OCI-LY3 (cell line): Measurements from ENCODE around the gene ACTR8.

ENCODE experiments used
- H2AFZ ChIP-seq: fragments of 200-600, 300-600 bp; shearing (Covaris generic); 2 replicates; pipeline ENCODE4 v1.6.0; 2014; ENCODE audit warnings: antibody characterized with exemption, low read depth, low read length
- H3K27ac ChIP-seq: fragments of 200-600, 300-600 bp; sonication (generic); 2 replicates; pipeline ENCODE4 v1.5.1; 2014; ENCODE audit warnings: mild to moderate bottlenecking, low read length, moderate library complexity, mixed read lengths
- H3K27me3 ChIP-seq: fragments of 200-600, 300-600 bp; sonication (generic); 2 replicates; pipeline ENCODE4 v1.6.1; 2014; ENCODE audit warnings: low read depth, low read length, mixed read lengths
- H3K36me3 ChIP-seq: fragments of 200-600, 300-600 bp; sonication (generic); replicated peaks from 2 replicates; pipeline ENCODE3; 2014; ENCODE audit warnings: low read depth, low read length, mixed read lengths
- H3K4me1 ChIP-seq: fragments of 300-600, 200-600 bp; sonication (generic); 2 replicates; pipeline ENCODE4 v1.6.1; 2014; ENCODE audit warnings: low read length, mixed read lengths
- H3K4me2 ChIP-seq: fragments of 200-600, 300-600 bp; sonication (generic); 2 replicates; pipeline ENCODE4 v1.6.1; 2014; ENCODE audit warnings: low read length, mixed read lengths
- H3K4me3 ChIP-seq: fragments of 300-600, 200-600 bp; sonication (generic); 2 replicates; pipeline ENCODE4 v1.5.1; 2014; ENCODE audit warnings: antibody characterized with exemption, mild to moderate bottlenecking, low read length, moderate library complexity
- H3K79me2 ChIP-seq: fragments of 300-600, 200-600 bp; shearing (Covaris generic); 2 replicates; pipeline ENCODE4 v1.6.1; 2014; ENCODE audit warnings: mild to moderate bottlenecking, low read length, mixed read lengths
- H3K9ac ChIP-seq: fragments of 300-600, 200-600 bp; shearing (Covaris generic); 2 replicates; pipeline ENCODE4 v1.6.0; 2014; ENCODE audit warnings: mild to moderate bottlenecking, low read length, moderate library complexity
- H3K9me3 ChIP-seq: fragments of 200-600, 300-600 bp; shearing (Covaris generic); 2 replicates; pipeline ENCODE4 v1.6.1; 2014; ENCODE audit warnings: low read length, mixed read lengths; ENCODE audit not compliant: insufficient read depth
- H4K20me1 ChIP-seq: fragments of 200-600, 300-600 bp; sonication (generic); 2 replicates; pipeline ENCODE4 v1.6.1; 2016; ENCODE audit warnings: low read length, mixed read lengths; ENCODE audit not compliant: insufficient read depth
- CTCF ChIP-seq: fragments of 200-600, 300-600 bp; sonication (generic); IDR thresholded peaks from 2 replicates; pipeline ENCODE4 v1.5.1; 2014; ENCODE audit warnings: antibody characterized with exemption, low read length, low read depth
- EZH2phosphoT487 ChIP-seq: fragments of 200-600 bp; shearing (Covaris generic); IDR thresholded peaks from 2 replicates; pipeline ENCODE4 v1.6.1; 2018; ENCODE audit warnings: antibody characterized with exemption, mixed run types, low read depth

The ACTR8 gene

DNA sequence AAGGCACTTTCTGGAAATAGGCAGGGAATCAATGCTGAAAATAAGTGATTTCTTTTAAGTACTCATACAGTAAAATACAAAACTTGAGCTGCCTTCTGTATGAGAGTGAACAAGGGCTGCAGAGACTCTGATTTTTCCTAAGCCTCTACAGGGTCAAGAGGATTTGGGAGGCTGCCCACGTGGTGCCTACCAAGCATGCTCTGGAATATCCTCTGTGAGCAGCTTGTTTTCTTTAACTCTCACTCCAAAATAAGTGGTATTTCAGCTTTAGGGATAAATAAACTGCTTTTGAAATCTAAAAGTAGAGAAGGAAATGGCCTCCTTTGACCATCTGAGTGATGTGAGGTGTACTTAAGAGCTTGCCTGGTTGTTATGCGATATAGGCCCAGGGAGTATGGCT, 17.8 kb upstream of the ACTR8 start:
- Histone ChIP-seq H3K27me3 (no peaks in the 10 kb centered on the region; the same call in 1 of the 2 replicates), H3K4me2 (no peak overlapping the region), H3K4me3 (no peak overlapping the region), H3K27ac (no peak overlapping the region), H3K9me3 (no peaks in the 10 kb centered on the region), H4K20me1 (no peaks in the 10 kb centered on the region), H3K9ac (no peak overlapping the region), H3K36me3 (no peaks in the 10 kb centered on the region), H2AFZ (0 out of 2 replicates have a peak overlapping the region, but pooled peaks have one; percentile 44), H3K79me2 (no peaks in the 10 kb centered on the region), H3K4me1 (no peaks in the 10 kb centered on the region)
- no peak for TF ChIP-seq EZH2phosphoT487
- no peak for TF ChIP-seq CTCF

DNA sequence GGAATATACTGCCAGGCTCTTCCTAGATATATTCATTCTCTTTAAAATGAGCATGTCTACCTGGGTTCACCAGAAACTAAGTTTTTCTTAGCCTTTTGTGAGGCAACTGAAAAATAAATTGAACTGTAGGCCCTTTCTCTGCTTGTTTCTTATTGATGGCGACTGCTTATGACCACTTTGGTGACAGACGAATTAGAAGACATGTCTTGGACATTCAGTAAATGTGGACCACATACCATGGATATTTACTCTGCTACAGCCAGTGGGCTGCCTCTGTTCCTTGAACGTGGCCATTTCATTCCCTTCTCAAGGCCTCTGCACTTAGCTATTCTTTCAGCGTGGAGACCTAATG, 10.3 kb upstream of the ACTR8 start:
- H3K36me3 ChIP-seq, result peaks cover 17% of the 10 kb centered on the region
- no peaks in the 10 kb centered on the region; the same call in 1 of the 2 replicates for H3K27me3 ChIP-seq
- peaks cover 18% of the 10 kb centered on the region for H3K4me1 ChIP-seq
- H3K79me2 ChIP-seq, result peaks cover 43% of the 10 kb centered on the region
- peaks cover 6% of the 10 kb centered on the region; the same call in 1 of the 2 replicates for H4K20me1 ChIP-seq
- H2AFZ ChIP-seq, result peak overlapping the region; percentile 39; the same call in 1 of the 2 replicates
- H3K9me3 ChIP-seq, result no peaks in the 10 kb centered on the region
- H3K9ac ChIP-seq, result peak overlapping the region; percentile 76
- TF ChIP-seq CTCF (no peak), EZH2phosphoT487 (no peak)
- H3K27ac ChIP-seq, result peak overlapping the region; percentile 79
- H3K4me3 ChIP-seq, result peak overlapping the region; percentile 92
- H3K4me2 ChIP-seq, result peak overlapping the region; percentile 85

DNA sequence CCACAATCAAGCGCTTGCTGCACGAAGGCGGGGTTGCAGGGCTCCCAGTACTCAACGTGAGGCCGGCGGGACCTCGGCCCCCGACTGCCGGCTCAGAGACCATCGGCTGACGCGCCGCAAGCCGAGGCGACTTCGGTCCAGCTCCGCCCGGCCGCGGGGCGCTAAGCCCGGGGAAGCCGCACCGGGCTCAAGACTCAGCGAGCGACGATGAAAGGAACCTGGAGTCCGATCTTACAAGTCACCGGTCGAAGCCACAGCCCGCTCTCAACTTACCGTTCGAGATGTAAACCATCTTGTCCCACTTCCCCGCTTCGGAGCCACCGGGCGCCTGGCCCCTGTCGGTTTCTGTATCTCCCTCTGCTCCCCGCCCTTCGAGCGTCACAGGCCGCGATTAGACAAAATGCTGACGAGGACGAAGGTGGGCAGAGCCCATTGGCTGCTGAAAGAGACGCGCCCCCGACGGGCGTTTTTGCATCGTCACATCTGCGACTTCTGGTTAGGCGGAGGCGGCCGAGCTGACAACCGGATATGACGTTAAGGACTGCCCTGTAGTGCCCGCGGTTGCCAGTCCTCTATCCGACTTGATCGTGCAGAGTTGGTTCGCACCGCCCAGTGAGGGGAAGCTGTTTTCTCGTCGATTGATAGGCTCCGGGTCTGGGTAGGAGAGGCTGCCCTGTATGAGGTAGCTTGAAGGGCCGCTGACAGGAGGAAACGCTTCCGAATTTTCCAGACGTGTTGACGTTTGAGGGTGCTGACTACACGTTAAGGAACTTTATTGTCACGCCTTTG, 9.7 kb upstream of the ACTR8 start, which contains the start of gene SELENOK:
Gene SELENOK, minus strand, starts transcription at position 363 of the 789 bp plus-strand sequence.
- H3K27ac ChIP-seq, result peak within 1 kb of the TSS; percentile 79
- TF ChIP-seq CTCF (no peak), EZH2phosphoT487 (no peak)
- H2AFZ ChIP-seq, result peak within 1 kb of the TSS; percentile 39
- H3K27me3 ChIP-seq, result no peaks in the 10 kb centered on the region
- H3K79me2 ChIP-seq, result peaks cover 48% of the 10 kb centered on the region
- peak within 1 kb of the TSS; percentile 93 for H3K4me2 ChIP-seq
- H3K9ac ChIP-seq, result peak within 1 kb of the TSS; percentile 91
- peaks cover 6% of the 10 kb centered on the region; the same call in 1 of the 2 replicates for H4K20me1 ChIP-seq
- peaks cover 18% of the 10 kb centered on the region for H3K4me1 ChIP-seq
- H3K4me3 ChIP-seq, result peak within 1 kb of the TSS; percentile 92
- H3K36me3 ChIP-seq, result peaks cover 23% of the 10 kb centered on the region
- no peaks in the 10 kb centered on the region for H3K9me3 ChIP-seq

GRCh38 chr3:53890726-53891475, 8.9 kb upstream of the ACTR8 start:
- H3K36me3 ChIP-seq, result peaks cover 27% of the 10 kb centered on the region
- H3K4me1 ChIP-seq, result peaks cover 18% of the 10 kb centered on the region
- peaks cover 6% of the 10 kb centered on the region; the same call in 1 of the 2 replicates for H4K20me1 ChIP-seq
- no peaks in the 10 kb centered on the region for H3K9me3 ChIP-seq
- peak overlapping the region; percentile 93 for H3K4me2 ChIP-seq
- no peak for TF ChIP-seq CTCF
- no peak for TF ChIP-seq EZH2phosphoT487
- no peaks in the 10 kb centered on the region for H3K27me3 ChIP-seq
- peak overlapping the region; percentile 91 for H3K9ac ChIP-seq
- H3K27ac ChIP-seq, result peak overlapping the region; percentile 63
- H3K4me3 ChIP-seq, result peak overlapping the region; percentile 92
- peak overlapping the region; percentile 32 for H2AFZ ChIP-seq
- H3K79me2 ChIP-seq, result peaks cover 48% of the 10 kb centered on the region
